OCI-LY7 (cell line): ENCODE results near the gene CTNNA3.

ENCODE experiments used
- EZH2phosphoT487 ChIP-seq: fragments of 200-600 bp; sonication (generic); IDR thresholded peaks from 2 replicates; pipeline ENCODE4 v1.6.1; 2018; ENCODE audit warnings: low read depth, borderline replicate concordance, mild to moderate bottlenecking, mixed run types, antibody characterized with exemption, low read length, moderate library complexity, mixed read lengths
- TF ChIP-seq, protein P1 (sequence below): fragments of 200-600 bp; sonication (generic); conservative IDR thresholded peaks from 2 replicates; pipeline ENCODE4 v1.5.1; 2014; ENCODE audit warnings: mild to moderate bottlenecking, antibody characterized with exemption, low read length, moderate library complexity, mixed read lengths

DNA sequence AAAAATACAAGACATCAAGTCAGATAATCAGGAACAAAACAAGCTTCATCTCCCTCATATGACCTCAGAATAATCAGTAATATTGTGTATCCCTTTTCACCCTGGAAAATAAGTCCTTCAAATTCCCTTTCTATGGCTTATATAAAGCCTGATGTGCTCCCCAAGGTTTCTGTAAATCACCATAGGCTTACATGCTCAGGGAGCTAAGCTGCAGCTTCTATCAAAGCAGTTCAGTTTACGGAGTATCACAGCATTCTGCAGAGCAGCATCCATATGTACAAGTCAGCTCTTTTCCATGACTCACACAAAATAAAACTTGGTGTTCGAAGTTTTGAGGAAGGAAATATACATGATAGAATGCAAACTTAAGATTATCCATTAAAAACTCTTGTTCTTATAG is 544.5 kb downstream of the CTNNA3 start:
- TF ChIP-seq, protein P1, sequence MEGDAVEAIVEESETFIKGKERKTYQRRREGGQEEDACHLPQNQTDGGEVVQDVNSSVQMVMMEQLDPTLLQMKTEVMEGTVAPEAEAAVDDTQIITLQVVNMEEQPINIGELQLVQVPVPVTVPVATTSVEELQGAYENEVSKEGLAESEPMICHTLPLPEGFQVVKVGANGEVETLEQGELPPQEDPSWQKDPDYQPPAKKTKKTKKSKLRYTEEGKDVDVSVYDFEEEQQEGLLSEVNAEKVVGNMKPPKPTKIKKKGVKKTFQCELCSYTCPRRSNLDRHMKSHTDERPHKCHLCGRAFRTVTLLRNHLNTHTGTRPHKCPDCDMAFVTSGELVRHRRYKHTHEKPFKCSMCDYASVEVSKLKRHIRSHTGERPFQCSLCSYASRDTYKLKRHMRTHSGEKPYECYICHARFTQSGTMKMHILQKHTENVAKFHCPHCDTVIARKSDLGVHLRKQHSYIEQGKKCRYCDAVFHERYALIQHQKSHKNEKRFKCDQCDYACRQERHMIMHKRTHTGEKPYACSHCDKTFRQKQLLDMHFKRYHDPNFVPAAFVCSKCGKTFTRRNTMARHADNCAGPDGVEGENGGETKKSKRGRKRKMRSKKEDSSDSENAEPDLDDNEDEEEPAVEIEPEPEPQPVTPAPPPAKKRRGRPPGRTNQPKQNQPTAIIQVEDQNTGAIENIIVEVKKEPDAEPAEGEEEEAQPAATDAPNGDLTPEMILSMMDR = no peak
- no peak for TF ChIP-seq EZH2phosphoT487
